Breast epithelium (tissue), 4 donors: ENCODE measurements around the gene COX10. TPM values are rescaled to one million over a fixed set of nuclear protein-coding genes. Genes with fewer than 3 reads are reported as not detected.

Experiments
- DNase-seq, 2 donors: peaks; one replicate each; pipeline ENCODE4 v3.0.0-alpha.2; 2019; ENCODE audit warnings: low spot score in 2 of 2
- H3K27ac ChIP-seq, 2 donors: fragments of 200-600 bp; sonication (generic) in 1 of 2; one replicate each; pipeline ENCODE4 v1.5.1; 2016 to 2019; ENCODE audit warnings: mild to moderate bottlenecking in 1 of 2
- H3K27me3 ChIP-seq, 2 donors: fragments of 200-600 bp; sonication (generic) in 1 of 2; one replicate each; pipeline versions ENCODE4 v1.5.1 to v1.6.0; 2017 to 2019; ENCODE audit warnings: control low read depth in 1 of 2, mild to moderate bottlenecking in 1 of 2
- H3K36me3 ChIP-seq: fragments of 200-600 bp; one replicate; pipeline ENCODE4 v1.5.1; 2019
- H3K4me1 ChIP-seq, 2 donors: fragments of 200-600 bp; sonication (generic); one replicate each; pipeline ENCODE4 v1.5.1; 2016 to 2019; ENCODE audit warnings: control low read depth in 1 of 2
- H3K4me3 ChIP-seq, 3 donors: fragments of 200-600 bp; sonication (generic); 1 replicate in 2 of 3; 2 replicates in 1 of 3; pipeline ENCODE4 v1.5.1; 2016 to 2019; ENCODE audit warnings: mild to moderate bottlenecking in 3 of 3, moderate library complexity in 2 of 3
- H3K9me3 ChIP-seq, 2 donors: fragments of 200-600 bp; sonication (generic) in 1 of 2; one replicate each; pipeline ENCODE4 v1.5.1; 2016 to 2019; ENCODE audit warnings: control low read depth in 1 of 2
- CTCF ChIP-seq, 3 donors: fragments of 450-650 bp; IDR thresholded peaks; one replicate each; pipeline ENCODE4 v1.5.1; 2016 to 2017; ENCODE audit warnings: antibody characterized with exemption in 3 of 3, mild to moderate bottlenecking in 3 of 3, moderate library complexity in 3 of 3
- POLR2A ChIP-seq: fragments of 450-650 bp; IDR thresholded peaks from one replicate; pipeline ENCODE4 v1.6.1; 2016; ENCODE audit warnings: antibody characterized with exemption, mild to moderate bottlenecking, moderate library complexity
- POLR2AphosphoS5 ChIP-seq, 3 donors: sonication (generic); formaldehyde crosslinking; IDR thresholded peaks; one replicate each; pipeline ENCODE4 v1.6.1; 2017; ENCODE audit warnings: antibody characterized with exemption in 3 of 3
- intact Hi-C: fragments of 100-400 bp; cut with DNase I; formaldehyde crosslinking; loops from one replicate; pipeline ENCODE4 v1.15.1; 2023; ENCODE audit warnings: low total_unique reads
- total RNA-seq, 3 donors: library from RNA; depleted of rRNA; stranded (reverse); fragments of >200 nt; gene quantifications; one replicate each; pipeline ENCODE4 v1.1.0, GENCODE V29; 2016

COX10 gene
- total RNA-seq, 3 donors from 2014 or later = 18.0 to 30.6 (median 18.2) TPM

DNA sequence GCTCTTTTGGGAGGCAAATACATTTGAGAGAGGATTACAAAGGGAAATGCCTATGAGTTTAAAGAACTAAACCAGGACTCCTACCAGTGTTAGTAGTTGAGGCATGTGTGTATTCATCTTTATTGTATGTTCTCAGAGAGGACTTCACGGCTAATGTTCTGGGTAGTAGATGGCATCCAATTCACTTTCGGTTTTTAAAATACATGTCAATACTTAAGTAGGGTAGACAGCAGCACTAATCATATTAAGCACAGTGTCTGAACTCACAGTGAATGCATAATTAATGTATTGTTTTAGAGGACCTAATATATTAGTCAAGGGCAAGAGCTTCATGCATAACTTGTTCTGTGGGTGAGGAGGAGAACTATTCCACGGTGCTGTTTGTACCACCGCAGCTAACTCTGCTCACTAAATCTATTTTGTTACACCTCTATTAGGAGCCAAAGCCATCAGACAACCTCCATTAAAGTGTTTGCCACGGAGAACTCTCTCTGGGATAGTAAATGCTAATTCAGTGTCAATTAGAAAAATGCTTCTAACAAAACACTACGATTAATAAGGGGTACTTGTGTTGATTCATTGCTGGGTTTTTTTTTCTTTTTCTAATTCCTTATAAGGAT is 56.3 kb downstream of the COX10 start:
- intact Hi-C loops = no loop called here
- Histone ChIP-seq H3K27ac (no peak overlapping the region), H3K4me1 (no peaks in the 10 kb centered on the region), H3K4me3 (no peak overlapping the region), H3K27me3 (no peaks in the 10 kb centered on the region), H3K9me3 (no peaks in the 10 kb centered on the region), H3K36me3 (no peaks in the 10 kb centered on the region)
- TF ChIP-seq POLR2AphosphoS5 (IDR thresholded peaks at IDR 0.05) (no peak), POLR2A (no peak), CTCF (IDR thresholded peaks at IDR 0.05) (no peak)
- DNase-seq = no peak

- no peak for DNase-seq
- intact Hi-C loops = no loop called here
Measured at GRCh38 chr17:14133104-14133503, 63.8 kb downstream of the COX10 start.

DNA sequence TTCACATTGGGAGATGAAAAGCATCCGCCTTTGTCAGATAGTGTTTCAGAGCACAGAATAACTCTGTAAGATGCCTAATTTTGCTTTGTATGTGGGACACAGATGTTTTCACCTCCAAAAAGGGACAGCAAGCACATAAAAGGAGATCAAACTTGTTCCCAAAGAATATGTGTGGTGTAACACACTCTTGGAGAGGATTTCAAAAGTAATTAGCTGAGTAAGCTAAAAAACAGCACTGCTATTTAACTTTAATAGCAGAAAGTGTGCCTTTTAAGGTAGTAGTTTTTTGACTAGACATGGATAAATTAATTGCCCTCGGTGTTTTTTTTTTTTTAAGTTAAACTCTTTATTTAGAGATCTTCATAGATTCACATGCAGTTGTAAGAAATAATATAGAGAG is 65.2 kb downstream of the COX10 start:
- H3K36me3 ChIP-seq = no peaks in the 10 kb centered on the region
- no peaks in the 10 kb centered on the region for H3K4me1 ChIP-seq
- H3K4me3 ChIP-seq = no peak overlapping the region
- H3K27ac ChIP-seq = no peak overlapping the region
- no peak for DNase-seq
- TF ChIP-seq POLR2A (no peak), CTCF (IDR thresholded peaks at IDR 0.05) (no peak), POLR2AphosphoS5 (IDR thresholded peaks at IDR 0.05) (no peak)
- no peaks in the 10 kb centered on the region for H3K27me3 ChIP-seq
- H3K9me3 ChIP-seq = no peaks in the 10 kb centered on the region
- intact Hi-C loops = no loop called here

More at GRCh38 chr17:14133104-14133503, 63.8 kb downstream of the COX10 start:
- Histone ChIP-seq H3K4me1 (no peaks in the 10 kb centered on the region), H3K36me3 (no peaks in the 10 kb centered on the region), H3K27me3 (no peaks in the 10 kb centered on the region), H3K27ac (no peak overlapping the region), H3K4me3 (no peak overlapping the region), H3K9me3 (no peaks in the 10 kb centered on the region)
- TF ChIP-seq POLR2A = no peak
- TF ChIP-seq CTCF (IDR thresholded peaks at IDR 0.05) = no peak
- no peak for TF ChIP-seq POLR2AphosphoS5 (IDR thresholded peaks at IDR 0.05)

DNA sequence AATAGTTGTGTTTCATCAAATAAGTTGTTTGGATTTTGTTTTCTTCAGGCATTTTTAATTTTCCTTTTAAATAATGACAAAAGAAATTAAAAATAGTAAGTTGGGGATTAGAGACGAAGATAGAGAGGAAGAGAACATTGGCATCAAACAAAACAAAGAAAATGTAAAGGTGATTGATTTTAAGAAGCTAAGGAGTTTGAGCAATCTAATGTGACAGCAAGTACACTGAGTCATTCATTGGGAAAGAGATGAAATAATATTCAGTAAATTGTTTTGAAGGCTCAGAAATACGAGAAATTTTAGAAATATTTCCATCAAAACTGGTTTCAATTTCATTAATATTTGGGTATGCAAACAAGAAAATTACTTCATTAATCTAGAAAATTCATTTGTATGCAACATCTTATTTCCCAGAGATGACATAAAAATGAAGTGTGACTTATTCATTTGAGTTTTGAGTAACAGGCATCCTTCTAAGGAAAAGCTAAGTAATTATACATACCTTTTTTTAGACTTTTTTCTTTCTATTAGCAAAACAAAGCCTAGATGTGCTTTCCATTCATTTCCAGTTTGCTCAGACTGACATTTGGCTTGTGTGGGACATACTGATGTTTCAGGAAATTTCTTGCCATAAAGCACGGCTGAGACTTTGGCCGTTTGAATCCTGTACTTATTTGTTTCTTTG is 66.7 kb downstream of the COX10 start:
- Histone ChIP-seq H3K4me1 (no peaks in the 10 kb centered on the region), H3K27ac (no peak overlapping the region), H3K4me3 (no peak overlapping the region), H3K36me3 (no peaks in the 10 kb centered on the region), H3K9me3 (no peaks in the 10 kb centered on the region), H3K27me3 (no peaks in the 10 kb centered on the region)
- no peak for DNase-seq
- intact Hi-C loops = no loop called here
- TF ChIP-seq POLR2A (no peak), POLR2AphosphoS5 (IDR thresholded peaks at IDR 0.05) (no peak), CTCF (IDR thresholded peaks at IDR 0.05) (no peak)

GRCh38 chr17:14138649-14139048 is 69.3 kb downstream of the COX10 start:
- no peaks in the 10 kb centered on the region for H3K27me3 ChIP-seq
- no peak overlapping the region for H3K4me3 ChIP-seq
- no peaks in the 10 kb centered on the region for H3K4me1 ChIP-seq
- TF ChIP-seq POLR2AphosphoS5 (IDR thresholded peaks at IDR 0.05) (no peak), CTCF (IDR thresholded peaks at IDR 0.05) (no peak), POLR2A (no peak)
- H3K36me3 ChIP-seq = no peaks in the 10 kb centered on the region
- intact Hi-C loops = no loop called here
- no peak overlapping the region for H3K27ac ChIP-seq
- H3K9me3 ChIP-seq = no peaks in the 10 kb centered on the region
- DNase-seq = no peak
